CMK (cell line): ENCODE measurements around the gene OPCML.

Experiments used
- DNase-seq: peaks from one replicate; pipeline ENCODE4 v3.0.0-alpha.2; 2010; ENCODE audit warnings: low read depth

The OPCML gene

GRCh38 chr11:132935383-132935782, 596.9 kb downstream of the OPCML start:
- no peak for DNase-seq

- DNase-seq, result no peak
Measured at GRCh38 chr11:132933703-132934102, 598.6 kb downstream of the OPCML start.

- DNase-seq, result no peak
Measured at GRCh38 chr11:132925825-132926469, 606.4 kb downstream of the OPCML start.

GRCh38 chr11:132921597-132921996, 610.7 kb downstream of the OPCML start:
- no peak for DNase-seq

GRCh38 chr11:132920451-132921096, 611.7 kb downstream of the OPCML start:
- no peak for DNase-seq

GRCh38 chr11:132914600-132914999, 617.7 kb downstream of the OPCML start:
- DNase-seq, result no peak

- DNase-seq, result no peak
Measured at GRCh38 chr11:132913886-132914285, 618.4 kb downstream of the OPCML start.

- DNase-seq, result no peak
Measured at GRCh38 chr11:132913295-132913694, 619.0 kb downstream of the OPCML start.

GRCh38 chr11:132911186-132911585, 621.1 kb downstream of the OPCML start:
- no peak for DNase-seq

GRCh38 chr11:132910011-132910760, 622.1 kb downstream of the OPCML start:
- no peak for DNase-seq

GRCh38 chr11:132909021-132909606, 623.2 kb downstream of the OPCML start:
- DNase-seq, result no peak

- no peak for DNase-seq
Measured at GRCh38 chr11:132908414-132908810, 623.9 kb downstream of the OPCML start.

GRCh38 chr11:132907651-132908413, 624.5 kb downstream of the OPCML start:
- DNase-seq, result no peak

GRCh38 chr11:132904607-132905006, 627.7 kb downstream of the OPCML start:
- no peak for DNase-seq

GRCh38 chr11:132904091-132904490, 628.2 kb downstream of the OPCML start:
- DNase-seq, result no peak

- no peak for DNase-seq
Measured at GRCh38 chr11:132901638-132902471, 630.4 kb downstream of the OPCML start.

GRCh38 chr11:132898676-132899075, 633.6 kb downstream of the OPCML start:
- no peak for DNase-seq

- DNase-seq, result no peak
Measured at GRCh38 chr11:132898021-132898420, 634.3 kb downstream of the OPCML start.

GRCh38 chr11:132895340-132895739, 637.0 kb downstream of the OPCML start:
- no peak for DNase-seq

- DNase-seq, result no peak
Measured at GRCh38 chr11:132894606-132895005, 637.7 kb downstream of the OPCML start.

GRCh38 chr11:132892876-132893275, 639.4 kb downstream of the OPCML start:
- no peak for DNase-seq
